Endodermal cell (in vitro differentiated cells): ENCODE data around the gene CEP55. TPM values are rescaled to one million over a fixed set of nuclear protein-coding genes. Genes with fewer than 3 reads are reported as not detected.

Experiments used
- DNase-seq: peaks from one replicate; pipeline ENCODE4 v3.0.0-alpha.2; 2017
- H3K27ac ChIP-seq: 2 replicates; pipeline ENCODE4 v1.5.1; 2013; ENCODE audit warnings: mild to moderate bottlenecking, low read depth, low read length, moderate library complexity
- H3K27me3 ChIP-seq: 2 replicates; pipeline ENCODE4 v1.6.1; 2013; ENCODE audit warnings: mild to moderate bottlenecking, low read length, moderate library complexity; ENCODE audit not compliant: insufficient read depth, control insufficient read depth, poor library complexity, severe bottlenecking
- H3K36me3 ChIP-seq: 2 replicates; pipeline ENCODE4 v1.7.0; 2013; ENCODE audit warnings: mild to moderate bottlenecking, low read length, moderate library complexity; ENCODE audit not compliant: control insufficient read depth, insufficient read depth
- H3K4me1 ChIP-seq: one replicate; pipeline ENCODE4 v1.7.0; 2013; ENCODE audit warnings: low read length; ENCODE audit not compliant: control insufficient read depth, insufficient read depth
- H3K4me3 ChIP-seq: 2 replicates; pipeline ENCODE4 v1.5.1; 2013; ENCODE audit warnings: mild to moderate bottlenecking, low read length, moderate library complexity
- H3K9ac ChIP-seq: 2 replicates; pipeline ENCODE4 v1.6.1; 2013; ENCODE audit warnings: mild to moderate bottlenecking, low read length, moderate library complexity; ENCODE audit not compliant: poor library complexity, severe bottlenecking; ENCODE audit errors: extremely low read depth
- H3K9me3 ChIP-seq: 2 replicates; pipeline ENCODE4 v1.6.1; 2013; ENCODE audit warnings: mild to moderate bottlenecking, low read length, moderate library complexity; ENCODE audit not compliant: control insufficient read depth
- H3K27ac Mint-ChIP-seq: 2 replicates; pipeline ENCODE4 v1.8.0; 2020; ENCODE audit warnings: mixed read lengths
- H3K27me3 Mint-ChIP-seq: 2 replicates; pipeline ENCODE4 v1.8.0; 2021; ENCODE audit warnings: mild to moderate bottlenecking, mixed read lengths; ENCODE audit not compliant: insufficient read depth
- H3K36me3 Mint-ChIP-seq: 2 replicates; pipeline ENCODE4 v1.8.0; 2020; ENCODE audit warnings: low read depth, mixed read lengths
- H3K4me1 Mint-ChIP-seq: 2 replicates; pipeline ENCODE4 v1.8.0; 2020; ENCODE audit warnings: mixed read lengths
- H3K4me3 Mint-ChIP-seq: 2 replicates; pipeline ENCODE4 v1.8.0; 2020; ENCODE audit warnings: mild to moderate bottlenecking, moderate library complexity, mixed read lengths
- H3K9me3 Mint-ChIP-seq: 2 replicates; pipeline ENCODE4 v1.8.0; 2020; ENCODE audit warnings: mild to moderate bottlenecking, mixed read lengths
- WGBS, 2 experiments: methylation state at CpG; one replicate each; pipeline versions ENCODE4 v1.1.5 to v1.1.7; 2013; ENCODE audit warnings: missing lambda C conversion rate in 2 of 2, mixed read lengths in 1 of 2; ENCODE audit not compliant: insufficient coverage in 1 of 2, insufficient read length in 1 of 2; 5-methylcytosine and 5-hydroxymethylcytosine counted together
- total RNA-seq, 2 donors: library from RNA; stranded (reverse); fragmentation: NEBNext Ultra II Directional in 1 of 2; extraction: Animal tissue kit (Norgen Biotek cat#: 25700) in 1 of 2; gene quantifications; 2 replicates in 1 of 2; 3 replicates in 1 of 2; pipeline ENCODE4 v1.2.1, GENCODE V29; 2021
- TF ChIP-seq, protein P1 (sequence below): fragments of 200-600 bp; sonication (generic); conservative IDR thresholded peaks from 2 replicates; pipeline ENCODE4 v1.5.0; 2021; ENCODE audit warnings: antibody characterized with exemption, mild to moderate bottlenecking

CEP55 gene
- total RNA-seq, 2 donors from 2014 or later = 50.3 to 66.8 TPM

DNA sequence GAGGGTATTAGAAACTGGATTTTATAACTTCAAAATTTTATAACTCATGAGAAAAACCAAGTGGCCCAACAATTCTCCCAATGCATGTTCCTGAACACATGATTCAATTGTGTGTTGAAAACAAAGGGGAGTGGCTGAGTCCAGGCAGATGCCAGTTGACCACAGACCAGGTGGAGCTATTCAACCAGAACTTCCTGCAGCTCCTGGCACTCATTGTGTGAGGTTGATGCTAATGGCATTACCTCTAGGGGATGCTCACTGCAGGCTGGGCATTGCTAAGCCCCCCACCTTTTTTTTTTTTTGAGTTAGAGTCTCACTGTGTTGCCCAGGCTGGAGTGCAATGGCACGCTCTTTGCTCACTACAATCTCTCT lies 34.6 kb upstream of the CEP55 start:
- no peaks in the 10 kb centered on the region for H3K4me1 ChIP-seq
- no peak overlapping the region for H3K4me3 ChIP-seq
- 100% methylated on average over 1 of the region's 1 CpG for WGBS, 2 experiments
- DNase-seq = no peak
- H3K9me3 ChIP-seq = no peaks in the 10 kb centered on the region
- Mint-ChIP-seq H3K4me3 (no peak overlapping the region), H3K27me3 (no peaks in the 10 kb centered on the region), H3K4me1 (peaks cover 34% of the 10 kb centered on the region), H3K36me3 (peaks cover 18% of the 10 kb centered on the region), H3K9me3 (no peaks in the 10 kb centered on the region), H3K27ac (no peak overlapping the region)
- no peaks in the 10 kb centered on the region for H3K27me3 ChIP-seq
- no peak overlapping the region for H3K27ac ChIP-seq
- peaks cover 11% of the 10 kb centered on the region for H3K36me3 ChIP-seq
- no peak overlapping the region for H3K9ac ChIP-seq
- TF ChIP-seq, protein P1, sequence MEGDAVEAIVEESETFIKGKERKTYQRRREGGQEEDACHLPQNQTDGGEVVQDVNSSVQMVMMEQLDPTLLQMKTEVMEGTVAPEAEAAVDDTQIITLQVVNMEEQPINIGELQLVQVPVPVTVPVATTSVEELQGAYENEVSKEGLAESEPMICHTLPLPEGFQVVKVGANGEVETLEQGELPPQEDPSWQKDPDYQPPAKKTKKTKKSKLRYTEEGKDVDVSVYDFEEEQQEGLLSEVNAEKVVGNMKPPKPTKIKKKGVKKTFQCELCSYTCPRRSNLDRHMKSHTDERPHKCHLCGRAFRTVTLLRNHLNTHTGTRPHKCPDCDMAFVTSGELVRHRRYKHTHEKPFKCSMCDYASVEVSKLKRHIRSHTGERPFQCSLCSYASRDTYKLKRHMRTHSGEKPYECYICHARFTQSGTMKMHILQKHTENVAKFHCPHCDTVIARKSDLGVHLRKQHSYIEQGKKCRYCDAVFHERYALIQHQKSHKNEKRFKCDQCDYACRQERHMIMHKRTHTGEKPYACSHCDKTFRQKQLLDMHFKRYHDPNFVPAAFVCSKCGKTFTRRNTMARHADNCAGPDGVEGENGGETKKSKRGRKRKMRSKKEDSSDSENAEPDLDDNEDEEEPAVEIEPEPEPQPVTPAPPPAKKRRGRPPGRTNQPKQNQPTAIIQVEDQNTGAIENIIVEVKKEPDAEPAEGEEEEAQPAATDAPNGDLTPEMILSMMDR = no peak

DNA sequence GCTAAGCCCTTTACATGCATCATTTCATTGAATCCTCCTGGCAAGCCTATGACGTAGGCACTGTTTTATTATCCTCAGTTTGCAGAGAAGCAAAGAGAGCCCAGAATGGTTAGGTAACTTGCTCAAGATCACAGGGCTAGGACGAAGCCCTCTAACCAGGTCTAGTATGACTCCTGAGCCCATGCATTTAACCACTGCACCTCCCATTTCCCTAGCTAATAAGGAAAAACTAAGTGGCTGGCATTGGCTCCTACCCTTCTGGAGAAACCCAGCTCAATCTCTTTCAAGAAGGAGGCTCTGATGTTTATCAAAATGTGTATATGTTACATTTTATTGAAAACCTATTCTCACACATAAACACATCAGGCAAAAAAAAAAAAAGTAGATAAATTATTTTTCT lies 34.0 kb upstream of the CEP55 start:
- H3K27me3 ChIP-seq = no peaks in the 10 kb centered on the region
- no peaks in the 10 kb centered on the region for H3K9me3 Mint-ChIP-seq
- peaks cover 28% of the 10 kb centered on the region for H3K4me1 Mint-ChIP-seq
- peaks cover 11% of the 10 kb centered on the region for H3K36me3 ChIP-seq
- no peaks in the 10 kb centered on the region for H3K4me1 ChIP-seq
- H3K9me3 ChIP-seq = no peaks in the 10 kb centered on the region
- H3K27ac ChIP-seq = no peak overlapping the region
- DNase-seq = peak; percentile 19
- WGBS, 2 experiments = 42 to 45% methylated on average over 2 of the region's 2 CpGs
- no peak overlapping the region for H3K9ac ChIP-seq
- no peaks in the 10 kb centered on the region for H3K27me3 Mint-ChIP-seq
- H3K4me3 ChIP-seq = no peak overlapping the region
- no peak overlapping the region for H3K27ac Mint-ChIP-seq
- H3K36me3 Mint-ChIP-seq = peaks cover 17% of the 10 kb centered on the region
- no peak overlapping the region for H3K4me3 Mint-ChIP-seq
- TF ChIP-seq, protein P1 = no peak

DNA sequence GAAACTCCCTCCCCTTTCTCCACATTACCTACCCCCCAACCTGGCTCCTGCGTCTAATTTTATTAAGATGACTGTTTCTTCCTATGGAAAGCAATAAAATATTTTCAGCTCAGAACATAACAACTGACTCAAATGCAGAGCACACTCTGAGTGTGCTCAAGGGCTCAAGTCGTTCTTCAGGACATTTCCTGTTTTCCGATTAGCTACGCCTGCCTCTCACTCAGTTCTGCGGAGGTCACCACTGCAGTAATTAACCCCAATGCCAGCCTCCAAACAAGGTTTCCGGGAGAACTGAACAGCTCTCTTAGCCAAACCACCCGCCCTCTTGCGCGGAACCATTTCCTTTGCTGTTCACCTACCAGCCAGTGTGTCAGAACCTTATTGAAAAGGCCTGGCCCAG lies 33.5 kb upstream of the CEP55 start:
- Histone ChIP-seq H3K9ac (no peak overlapping the region), H3K9me3 (no peaks in the 10 kb centered on the region), H3K4me1 (no peaks in the 10 kb centered on the region), H3K4me3 (no peak overlapping the region), H3K27me3 (no peaks in the 10 kb centered on the region), H3K27ac (no peak overlapping the region), H3K36me3 (peaks cover 14% of the 10 kb centered on the region)
- Mint-ChIP-seq H3K4me1 (peaks cover 27% of the 10 kb centered on the region), H3K27me3 (no peaks in the 10 kb centered on the region), H3K27ac (peak overlapping the region; percentile 33), H3K36me3 (peaks cover 18% of the 10 kb centered on the region), H3K9me3 (no peaks in the 10 kb centered on the region), H3K4me3 (no peak overlapping the region)
- WGBS, 2 experiments = 89 to 90% methylated on average over 8 to 9 of the region's 9 CpGs
- TF ChIP-seq, protein P1 = no peak
- DNase-seq = peak; percentile 31
